HG02852 (cell line): Measurements from ENCODE around the gene ZNF155.
"Not testable (repeated sequence)": the region's sequence is repeated elsewhere in the genome, so short reads cannot be mapped to it uniquely, and the experiment has no call there.

Experiments
- ATAC-seq: cut with Tn5 transposase; IDR thresholded peaks from one replicate; pipeline ENCODE4 v1.9.1; 2021; ENCODE audit warnings: mild to moderate bottlenecking, moderate library complexity; ENCODE audit not compliant: unreplicated experiment

The ZNF155 gene

DNA sequence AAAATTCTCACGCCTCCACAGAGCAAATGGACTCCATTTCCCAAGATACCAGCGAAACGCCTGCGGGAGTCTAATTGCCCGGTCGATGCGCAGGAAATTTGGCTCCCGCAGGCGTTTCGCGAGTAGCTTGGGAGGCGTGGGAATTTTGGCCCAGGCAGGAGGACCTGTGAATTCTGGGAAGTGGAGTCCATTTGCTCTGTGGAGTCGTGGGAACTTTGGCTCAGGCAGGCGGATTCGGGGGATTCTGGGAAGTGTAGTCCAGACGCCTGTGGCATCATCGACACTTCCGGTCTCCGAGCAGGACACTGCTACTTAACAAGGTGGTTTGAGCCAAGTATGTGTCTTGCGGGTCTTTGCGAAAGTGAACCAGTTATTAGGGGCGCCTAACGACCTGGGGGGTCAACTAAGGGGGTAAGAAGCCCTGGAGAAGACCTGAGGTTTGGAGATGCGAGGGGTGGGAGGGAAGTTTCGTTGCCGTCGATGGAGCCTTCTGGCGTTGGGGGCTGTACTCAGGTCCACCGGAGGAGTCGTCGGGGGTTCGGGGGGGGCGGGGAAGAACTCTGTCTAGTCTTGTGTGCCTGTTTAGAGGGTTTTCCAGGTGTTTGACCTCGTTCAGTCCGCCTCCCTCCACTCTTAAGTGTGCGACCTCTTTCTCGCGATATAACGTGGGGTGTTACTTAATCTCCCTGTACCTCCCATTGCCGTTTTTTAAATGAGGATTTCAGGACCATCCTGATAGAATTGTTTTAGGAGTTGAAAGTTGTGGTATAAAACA lies at the start of gene ZNF155:
Gene ZNF155 (plus strand): TSS at position 277 of the 775 bp plus-strand sequence. CDS start 4,356 bp downstream, outside the sequence.
- ATAC-seq = peak; percentile 67

DNA sequence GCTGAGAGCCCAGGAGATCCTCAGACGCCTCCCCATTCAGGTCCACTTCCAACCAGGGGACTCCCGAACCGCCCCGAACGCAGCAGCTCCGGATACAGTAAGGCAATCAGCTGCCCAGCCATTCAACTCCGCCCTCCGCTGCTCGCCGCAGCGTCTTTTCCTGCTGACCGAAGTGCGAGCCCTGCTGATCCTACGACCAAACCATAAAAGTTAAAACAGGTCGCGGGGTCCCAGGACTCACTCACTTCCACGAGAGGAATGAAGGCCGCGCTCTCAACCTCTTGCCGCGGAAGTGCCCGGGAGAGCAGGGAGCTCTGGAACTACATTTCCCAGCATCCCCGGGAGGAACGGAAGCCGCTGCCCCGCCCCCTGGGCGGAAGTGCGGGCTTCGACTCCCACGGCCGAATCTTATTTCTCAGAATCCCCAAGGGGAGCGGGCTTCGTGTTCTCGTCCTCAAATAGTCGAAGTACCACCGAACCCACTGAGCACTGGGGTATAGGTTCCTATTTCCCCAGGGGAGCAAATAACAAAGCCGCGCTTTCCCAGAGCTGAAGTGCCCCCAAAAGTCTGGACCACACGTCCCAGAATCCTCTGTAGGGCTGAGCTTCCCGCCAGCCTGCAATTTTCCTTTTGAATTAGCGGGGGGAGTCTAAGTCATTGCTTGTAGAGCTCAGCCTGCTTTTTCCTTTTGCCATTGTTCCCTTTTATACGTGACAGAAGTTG lies 48.8 kb upstream of the ZNF155 start, which contains the start of gene ZNF45:
Gene ZNF45 (minus strand): TSS at position 298 of the 724 bp plus-strand sequence. CDS start 13,097 bp downstream, outside the sequence.
- peak; percentile 94 for ATAC-seq

DNA sequence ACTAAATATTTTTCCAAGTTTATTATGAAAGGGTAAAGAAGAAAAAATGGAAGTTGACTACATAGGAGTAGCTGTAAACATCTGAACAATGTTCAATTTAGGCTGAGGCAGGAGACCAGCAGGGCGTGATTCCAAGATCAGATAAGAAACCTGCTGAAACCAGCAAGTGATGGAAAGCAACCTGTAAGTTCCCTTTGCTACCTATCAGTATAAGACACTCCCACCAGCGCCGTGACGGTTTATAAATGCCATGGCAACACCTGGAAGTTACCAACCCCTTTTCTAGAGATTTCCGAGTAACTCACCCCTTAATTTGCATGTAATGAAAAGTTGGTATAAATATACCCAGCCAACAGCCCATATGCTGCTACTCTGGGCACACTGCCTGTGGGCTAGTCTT lies 47.8 kb upstream of the ZNF155 start:
- ATAC-seq = no peak

DNA sequence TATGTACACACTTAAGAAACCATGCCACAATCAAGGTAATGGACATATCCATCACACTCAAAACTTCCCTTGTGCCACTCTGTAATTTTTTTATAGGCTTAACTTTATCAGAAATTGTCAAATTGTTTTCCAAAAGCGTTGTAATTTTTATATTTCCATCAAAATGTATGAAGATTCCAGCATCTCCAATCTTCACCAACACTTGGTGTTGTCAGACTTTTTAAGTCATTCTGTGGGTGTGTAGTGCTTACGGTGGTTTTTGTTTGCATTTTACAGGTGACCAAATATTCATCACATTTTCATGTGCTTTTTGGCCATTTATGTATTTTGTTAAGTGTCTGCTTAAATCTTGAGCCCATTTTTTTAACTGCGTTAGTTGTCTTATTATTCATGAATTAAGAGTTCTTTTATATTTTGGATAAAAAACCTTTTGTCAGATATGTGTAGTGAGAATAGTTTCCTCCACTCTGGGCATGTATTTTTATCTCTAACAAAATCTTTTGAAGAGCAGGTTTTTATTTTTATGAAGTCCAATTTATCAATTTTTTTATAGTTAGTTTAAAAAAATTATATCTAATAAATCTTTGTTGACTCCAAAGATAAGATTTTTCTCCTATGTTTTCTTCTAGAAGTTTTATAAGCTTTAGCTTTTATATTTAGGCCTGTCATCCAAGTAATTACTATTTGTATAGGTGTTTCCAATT lies 44.3 kb upstream of the ZNF155 start:
- no peak for ATAC-seq

DNA sequence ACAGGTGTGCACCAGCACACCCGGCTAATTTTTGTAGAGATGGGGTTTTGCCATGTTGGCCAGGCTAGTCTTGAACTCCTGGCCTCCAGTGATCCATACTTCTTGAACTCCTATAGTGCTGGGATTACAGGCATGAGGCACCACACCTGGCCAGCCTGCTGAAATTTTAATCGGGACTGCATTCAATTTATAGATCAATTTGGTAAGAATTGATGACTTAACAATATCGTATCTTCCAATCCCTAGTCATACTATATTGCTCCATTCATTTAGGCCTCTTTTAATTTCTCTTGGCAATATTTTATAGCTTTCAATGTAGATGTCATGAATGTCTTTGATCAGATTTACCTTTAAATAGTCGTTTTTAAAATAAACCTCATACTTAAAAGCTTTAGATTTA lies 43.3 kb upstream of the ZNF155 start:
- no peak for ATAC-seq

DNA sequence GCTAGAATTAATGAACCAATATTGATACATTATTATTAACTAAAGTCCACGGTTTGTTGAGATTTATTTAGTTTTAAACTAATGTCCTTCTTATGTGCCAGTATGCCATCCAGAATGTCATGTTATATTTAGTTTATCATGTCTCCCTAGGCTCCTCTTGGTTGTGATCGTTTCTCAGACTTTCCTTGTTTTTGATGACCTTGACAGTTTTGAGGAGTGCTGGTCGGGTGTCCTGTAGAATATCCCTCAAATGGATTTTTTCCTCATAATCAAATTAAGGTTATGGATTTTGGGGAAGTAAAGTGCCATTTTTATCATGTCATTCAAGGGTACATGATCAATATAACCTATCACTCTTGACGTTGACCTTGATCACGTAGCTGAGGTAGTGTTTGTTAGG lies 42.8 kb upstream of the ZNF155 start:
- ATAC-seq = no peak

DNA sequence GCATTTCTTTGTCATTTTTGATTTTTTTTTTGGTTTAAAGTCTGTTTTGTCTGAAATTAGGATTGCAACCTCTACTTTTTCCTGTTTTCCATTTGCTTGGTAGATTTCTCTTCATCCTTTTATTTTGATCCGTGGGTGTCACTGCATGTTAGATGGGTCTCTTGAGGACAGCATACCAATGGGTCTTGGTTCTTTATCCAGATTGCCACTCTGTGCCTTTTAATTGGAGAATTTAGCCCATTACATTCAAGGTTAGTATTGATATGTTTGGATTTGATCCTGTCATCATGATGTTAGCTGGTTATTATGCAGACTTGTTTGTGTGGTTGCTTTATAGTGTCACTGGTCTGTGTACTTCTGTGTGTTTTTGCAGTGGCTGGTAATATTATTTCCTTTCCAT lies 36.6 kb upstream of the ZNF155 start:
- not testable (repeated sequence) for ATAC-seq

DNA sequence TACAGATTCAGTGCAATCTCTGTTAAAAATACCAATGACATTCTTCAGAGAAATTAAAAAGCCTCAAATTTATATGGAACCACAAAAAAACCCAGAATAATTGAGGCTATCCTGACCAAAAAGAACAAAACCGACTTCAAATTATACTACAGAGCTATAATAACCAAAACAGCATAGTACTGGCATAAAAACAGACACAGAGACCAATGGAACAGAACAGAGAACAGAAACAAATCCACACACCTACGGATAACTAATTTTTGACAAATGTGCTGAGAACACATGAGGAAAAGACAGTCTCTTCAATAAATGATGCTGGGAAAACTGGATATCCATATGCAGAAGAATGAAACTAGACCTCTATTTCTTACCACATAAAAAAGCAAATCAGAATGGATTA lies 34.2 kb upstream of the ZNF155 start:
- not testable (repeated sequence) for ATAC-seq

DNA sequence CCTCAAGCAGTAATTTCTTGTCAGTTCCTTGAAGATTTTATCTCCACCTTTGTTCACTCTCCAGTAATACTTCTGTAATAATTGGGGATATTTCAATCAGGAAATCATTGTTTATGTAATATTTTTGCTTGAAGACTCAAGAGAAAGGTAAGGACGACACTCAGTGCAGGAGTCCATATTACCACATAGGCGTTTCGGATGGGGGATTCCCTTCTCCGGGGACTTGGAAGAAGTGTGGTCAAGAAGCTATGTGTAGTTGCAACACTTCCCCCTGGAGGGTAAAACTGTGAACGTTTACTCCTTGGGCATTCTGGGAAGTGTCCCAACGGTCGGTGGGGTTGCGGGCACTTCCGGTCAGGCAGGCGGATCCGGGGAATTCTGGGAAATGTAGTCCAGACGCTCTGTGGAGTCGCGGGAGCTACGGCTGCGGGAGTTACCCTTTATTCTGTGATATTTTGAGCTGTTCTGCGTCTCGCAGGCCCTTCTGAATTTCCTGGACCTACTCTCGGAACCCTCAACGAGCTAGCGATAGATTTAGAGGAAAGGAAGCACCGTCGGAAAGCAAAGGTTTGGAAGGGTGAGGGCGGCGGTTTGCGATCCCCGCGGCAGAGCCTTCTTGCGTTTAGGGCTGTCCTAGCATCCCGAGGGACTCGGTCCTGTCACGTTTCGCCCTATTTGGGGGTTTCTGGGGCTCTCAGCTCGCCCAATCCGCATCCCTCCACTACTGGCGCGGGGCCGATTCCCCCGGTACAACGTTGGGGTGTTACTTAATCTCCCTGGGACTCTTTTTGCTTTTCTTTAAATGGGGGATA lies 32.9 kb upstream of the ZNF155 start, which contains the start of gene ZNF221:
Gene ZNF221 (plus strand): TSS at position 395 of the 812 bp plus-strand sequence. CDS start 11,499 bp downstream, outside the sequence.
- ATAC-seq = peak; percentile 98

DNA sequence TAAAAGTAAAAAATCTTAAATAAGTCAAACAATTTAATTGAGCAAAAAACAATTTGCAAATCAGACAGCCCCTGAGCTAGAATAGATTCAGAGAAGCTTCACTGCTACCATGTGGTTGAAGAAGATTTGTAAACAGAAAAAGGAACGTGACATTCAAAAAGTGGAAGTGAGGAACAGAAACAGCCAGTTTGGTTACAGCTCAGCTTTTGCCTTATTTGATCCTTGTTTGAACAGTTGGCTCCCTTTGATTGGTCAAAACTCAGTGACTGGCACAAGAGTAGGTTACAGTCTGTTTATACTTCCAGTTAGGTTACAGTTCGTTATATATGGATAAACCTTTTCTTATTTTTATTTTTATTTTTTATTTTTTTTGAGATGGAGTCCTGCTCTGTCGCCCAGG lies 27.2 kb upstream of the ZNF155 start:
- no peak for ATAC-seq

DNA sequence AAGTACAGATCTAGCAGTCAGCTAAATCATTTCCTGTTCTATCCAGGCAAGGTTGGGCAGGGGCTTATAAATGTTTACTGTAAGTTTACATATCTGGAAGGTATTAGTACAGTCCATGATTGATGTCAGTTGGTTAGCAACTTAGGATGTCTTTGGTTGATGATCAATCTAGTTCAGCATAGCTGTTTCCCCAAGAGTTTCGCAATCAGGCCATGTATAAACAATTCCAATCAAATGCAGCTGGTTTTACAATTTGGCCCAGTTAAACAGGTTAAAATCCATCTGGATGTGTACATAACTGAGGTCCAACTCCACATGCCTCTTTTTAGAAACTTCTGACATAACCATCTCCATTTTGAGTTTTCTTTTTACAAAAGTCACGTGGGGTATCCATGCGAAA lies 26.1 kb upstream of the ZNF155 start:
- no peak for ATAC-seq

DNA sequence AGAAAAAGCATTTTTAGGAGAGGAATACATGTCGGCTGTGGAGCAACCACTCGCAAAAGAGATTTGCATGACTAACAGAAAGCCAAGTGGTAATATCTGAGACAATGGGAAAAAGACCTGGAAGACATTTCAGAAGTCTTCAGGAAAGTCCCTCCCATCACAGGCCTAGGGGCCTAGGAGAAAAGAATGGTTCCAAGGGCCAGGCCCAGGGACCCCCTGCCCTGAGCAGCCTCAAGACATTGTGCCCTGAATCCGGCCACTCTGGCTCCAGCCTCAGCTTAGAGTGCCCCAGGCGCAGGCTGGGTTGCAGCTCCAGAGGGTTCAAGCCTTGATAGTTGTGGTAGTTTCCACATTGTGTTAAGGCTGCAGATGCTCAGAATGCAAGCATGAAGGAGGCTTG lies 23.6 kb upstream of the ZNF155 start:
- ATAC-seq = no peak

DNA sequence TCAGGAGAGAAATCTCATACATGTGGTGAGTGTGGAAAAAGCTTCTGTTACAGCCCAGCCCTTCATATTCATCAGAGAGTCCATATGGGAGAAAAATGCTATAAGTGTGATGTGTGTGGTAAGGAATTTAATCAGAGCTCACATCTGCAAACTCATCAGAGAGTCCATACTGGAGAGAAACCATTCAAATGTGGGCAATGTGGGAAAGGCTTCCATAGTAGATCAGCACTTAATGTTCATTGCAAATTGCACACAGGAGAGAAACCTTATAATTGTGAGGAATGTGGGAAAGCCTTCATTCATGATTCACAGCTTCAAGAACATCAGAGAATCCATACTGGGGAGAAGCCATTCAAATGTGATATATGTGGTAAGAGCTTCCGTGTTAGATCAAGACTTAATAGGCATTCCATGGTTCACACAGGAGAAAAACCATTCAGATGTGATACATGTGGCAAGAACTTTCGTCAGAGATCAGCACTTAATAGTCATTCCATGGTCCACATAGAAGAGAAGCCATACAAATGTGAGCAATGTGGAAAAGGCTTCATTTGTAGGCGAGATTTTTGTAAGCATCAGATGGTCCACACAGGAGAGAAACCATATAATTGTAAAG lies 17.8 kb upstream of the ZNF155 start:
- no peak for ATAC-seq

DNA sequence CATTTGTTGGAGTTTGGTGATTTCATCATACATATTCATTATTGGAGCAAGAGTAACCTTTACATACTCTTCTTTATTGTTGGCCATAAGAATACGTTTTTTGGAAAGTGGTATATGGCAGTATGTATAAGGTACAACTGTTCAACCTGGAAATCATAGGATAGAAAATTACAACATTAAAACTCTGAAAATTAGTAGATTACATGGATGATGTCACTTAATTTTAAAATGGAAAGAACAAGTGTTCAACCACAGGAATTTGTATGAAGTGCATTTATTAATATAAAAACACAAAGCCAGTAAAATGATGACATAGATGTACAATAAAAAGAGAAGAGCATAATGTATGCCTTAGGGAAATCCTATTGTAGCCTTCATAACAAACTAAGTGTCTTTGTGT lies 7.3 kb upstream of the ZNF155 start:
- ATAC-seq = no peak

DNA sequence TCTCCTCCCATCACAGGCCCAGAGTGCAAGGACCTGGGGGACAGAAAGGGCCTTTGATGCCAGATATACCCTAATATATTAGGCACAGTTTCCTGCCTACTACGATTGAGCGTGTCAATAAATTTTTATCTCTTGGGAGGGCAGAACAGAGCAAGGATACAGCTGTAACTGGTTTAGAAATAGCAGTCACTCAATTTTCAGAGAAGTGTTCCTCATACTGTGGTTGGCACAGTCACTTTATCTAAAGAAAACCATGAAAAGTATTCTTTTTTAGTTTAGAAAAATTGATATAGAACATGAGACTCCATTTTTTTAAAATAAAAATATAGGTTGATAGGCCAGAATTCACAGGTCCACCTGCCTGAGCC lies 460 bp upstream of the ZNF155 start:
- no peak for ATAC-seq

DNA sequence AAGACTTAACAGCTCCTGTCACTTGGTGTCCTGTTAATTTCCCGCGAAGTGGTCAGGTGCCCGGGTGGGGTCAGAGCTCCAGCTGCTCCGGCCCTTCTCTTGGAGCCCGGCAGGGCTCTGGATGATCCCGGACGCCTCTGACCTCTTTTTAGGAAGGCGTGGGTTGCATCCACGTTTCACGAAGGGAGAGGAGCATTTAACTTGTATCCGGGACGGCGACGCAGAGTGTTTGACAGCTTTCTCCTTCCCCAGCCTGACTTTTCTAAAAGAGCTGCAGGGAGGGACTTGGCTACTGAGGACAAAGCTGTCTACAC lies 656 bp downstream of the ZNF155 start:
- ATAC-seq = peak; percentile 29

DNA sequence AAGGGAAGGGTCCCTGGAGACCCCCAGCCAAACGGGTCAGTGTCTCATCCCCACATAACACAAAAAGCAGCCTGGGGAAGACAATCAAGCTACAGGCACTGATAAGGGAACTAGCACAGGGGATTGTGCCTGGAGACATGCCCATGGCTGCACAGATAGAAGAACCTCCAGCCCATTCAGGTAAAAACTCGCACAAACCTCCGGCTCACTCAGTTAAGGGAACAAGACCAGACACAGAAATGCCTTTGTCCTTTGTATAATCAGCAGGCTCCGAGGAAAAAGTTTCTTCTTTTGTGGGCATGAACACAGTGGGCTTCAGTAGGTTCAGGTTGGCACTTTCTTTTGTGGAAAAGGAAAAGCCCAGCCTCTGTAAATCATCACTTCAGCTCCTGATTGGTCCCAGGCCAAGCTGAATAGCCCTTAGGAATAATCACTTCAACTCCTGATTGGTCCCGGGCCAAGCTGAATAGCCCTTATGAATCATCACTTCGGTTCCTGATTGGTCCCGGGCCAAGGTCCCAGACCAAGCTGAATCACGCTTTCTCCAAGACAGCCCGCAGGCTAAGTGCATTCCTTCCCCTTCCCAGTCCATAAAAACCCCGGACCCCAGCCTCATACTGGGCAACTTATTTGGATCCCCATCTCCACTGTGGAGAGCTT lies 13.8 kb downstream of the ZNF155 start:
- ATAC-seq = no peak

DNA sequence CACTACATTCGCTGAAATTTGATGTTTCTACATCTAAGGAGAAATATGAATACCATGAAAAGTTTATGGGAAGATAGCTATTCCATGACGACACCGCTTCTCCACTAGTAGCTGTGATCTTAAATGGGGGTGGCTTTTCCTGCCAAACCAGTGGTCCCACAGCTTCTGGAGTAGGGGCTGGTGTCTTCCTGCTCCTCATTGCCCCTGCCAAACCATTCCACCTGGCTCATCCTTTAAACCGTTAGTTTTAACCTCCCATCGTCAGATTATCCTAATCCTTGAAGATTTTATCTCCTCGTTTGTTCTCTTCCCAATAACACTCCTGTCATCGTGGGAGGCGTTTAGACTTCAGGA lies 18.2 kb downstream of the ZNF155 start:
- no peak for ATAC-seq

DNA sequence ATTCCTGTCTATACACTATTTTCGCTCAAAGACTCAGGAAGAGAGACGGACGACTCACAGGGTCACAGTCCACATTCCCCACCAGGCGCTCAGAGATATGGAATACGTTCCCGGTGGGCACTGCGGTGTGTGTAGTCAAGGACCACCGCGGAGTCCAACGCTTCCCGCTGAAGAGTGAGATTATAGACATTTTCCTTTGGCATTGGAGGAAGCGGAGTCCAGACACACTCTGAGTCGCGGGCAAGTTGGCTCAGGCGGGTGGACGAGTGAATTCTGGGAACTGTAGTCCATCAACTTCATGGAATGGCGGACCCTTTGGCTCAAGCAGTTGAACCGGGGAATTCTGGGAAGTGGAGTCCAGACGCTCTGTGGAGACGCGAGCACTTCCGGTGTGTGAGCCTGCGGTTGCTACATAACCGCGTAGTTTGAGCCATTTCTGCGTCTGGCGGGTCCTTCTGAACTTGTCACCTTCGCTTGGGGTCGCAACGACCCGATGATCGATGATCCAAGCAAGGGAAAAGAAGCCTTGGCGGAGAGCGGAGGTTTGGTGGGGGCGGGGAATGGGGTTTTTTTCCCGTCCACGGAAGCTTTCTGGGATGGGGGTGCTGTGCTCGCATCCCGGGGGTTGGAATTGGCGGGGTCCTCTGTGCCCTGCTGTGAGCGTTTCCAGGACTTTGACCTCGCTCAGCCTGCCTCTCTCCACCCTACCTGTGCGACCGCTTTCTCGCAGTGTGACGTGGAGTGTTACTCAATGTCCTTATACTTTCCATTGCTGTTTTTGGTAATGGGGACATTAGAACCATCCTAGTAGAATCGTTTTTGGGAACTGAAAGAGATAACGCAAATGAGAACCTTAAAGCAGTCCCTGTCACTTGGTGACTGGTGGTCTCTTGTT lies 18.8 kb downstream of the ZNF155 start, which contains the start of gene ZNF230:
Gene ZNF230 (plus strand): TSS at position 392 of the 895 bp plus-strand sequence. CDS start 4,122 bp downstream, outside the sequence.
- peak; percentile 87 for ATAC-seq
